ENCODE measurements around the gene IZUMO4. TPM values are rescaled to one million over a fixed set of nuclear protein-coding genes. Genes with fewer than 3 reads are reported as not detected.

Gene IZUMO4
- polyA plus RNA-seq, 4 donors, result 5.9 to 11.0 (median 6.9) TPM

GRCh38 chr19:2058570-2059421, 37.9 kb upstream of the IZUMO4 start:
- no peak for DNase-seq (ENCODE audit: low read depth in 4 of 4, low spot score in 3 of 4)

- no peak for DNase-seq (ENCODE audit: low read depth in 4 of 4, low spot score in 3 of 4)
Observed at GRCh38 chr19:2059422-2060201, 37.1 kb upstream of the IZUMO4 start.

GRCh38 chr19:2060884-2061494, 35.7 kb upstream of the IZUMO4 start:
- no peak for DNase-seq (ENCODE audit: low read depth in 4 of 4, low spot score in 3 of 4)

GRCh38 chr19:2061495-2062388, 35.0 kb upstream of the IZUMO4 start:
- DNase-seq (ENCODE audit: low read depth in 4 of 4, low spot score in 3 of 4), result peak; percentile 92 to 96 (median 96)

- no peak for DNase-seq (ENCODE audit: low read depth in 4 of 4, low spot score in 3 of 4)
Observed at GRCh38 chr19:2062389-2062729, 34.4 kb upstream of the IZUMO4 start.

- DNase-seq (ENCODE audit: low read depth in 4 of 4, low spot score in 3 of 4), result no peak
Observed at GRCh38 chr19:2062770-2063169, 33.9 kb upstream of the IZUMO4 start.

- DNase-seq (ENCODE audit: low read depth in 4 of 4, low spot score in 3 of 4), result no peak
Observed at GRCh38 chr19:2063824-2064223, 32.9 kb upstream of the IZUMO4 start.

- no peak for DNase-seq (ENCODE audit: low read depth in 4 of 4, low spot score in 3 of 4)
Observed at GRCh38 chr19:2064395-2064787, 32.3 kb upstream of the IZUMO4 start.

GRCh38 chr19:2064788-2065524, 31.8 kb upstream of the IZUMO4 start:
- no peak for DNase-seq (ENCODE audit: low read depth in 4 of 4, low spot score in 3 of 4)

- no peak for DNase-seq (ENCODE audit: low read depth in 4 of 4, low spot score in 3 of 4)
Observed at GRCh38 chr19:2070436-2070827, 26.3 kb upstream of the IZUMO4 start.

GRCh38 chr19:2070986-2071673, 25.6 kb upstream of the IZUMO4 start:
- no peak for DNase-seq (ENCODE audit: low read depth in 4 of 4, low spot score in 3 of 4)

- DNase-seq (ENCODE audit: low read depth in 4 of 4, low spot score in 3 of 4), result no peak
Observed at GRCh38 chr19:2072757-2073551, 23.8 kb upstream of the IZUMO4 start.

- no peak for DNase-seq (ENCODE audit: low read depth in 4 of 4, low spot score in 3 of 4)
Observed at GRCh38 chr19:2076526-2076944, 20.2 kb upstream of the IZUMO4 start.

- DNase-seq (ENCODE audit: low read depth in 4 of 4, low spot score in 3 of 4), result no peak
Observed at GRCh38 chr19:2077398-2077797, 19.3 kb upstream of the IZUMO4 start.

GRCh38 chr19:2077833-2078619, 18.7 kb upstream of the IZUMO4 start:
- DNase-seq (ENCODE audit: low read depth in 4 of 4, low spot score in 3 of 4), result no peak

- no peak for DNase-seq (ENCODE audit: low read depth in 4 of 4, low spot score in 3 of 4)
Observed at GRCh38 chr19:2079076-2079864, 17.4 kb upstream of the IZUMO4 start.

GRCh38 chr19:2079865-2080301, 16.8 kb upstream of the IZUMO4 start:
- DNase-seq (ENCODE audit: low read depth in 4 of 4, low spot score in 3 of 4), result no peak

Data from left renal pelvis (tissue), 4 donors.